22Rv1 (cell line): ENCODE measurements around the gene IQGAP2.
"Not testable (repeated sequence)": the region's sequence is repeated elsewhere in the genome, so short reads cannot be mapped to it uniquely, and the experiment has no call there.

Experiments
- ZFX ChIP-seq: fragments of 450-650 bp; IDR thresholded peaks from 2 replicates; pipeline ENCODE4 v1.6.1; 2017; ENCODE audit warnings: antibody characterized with exemption, borderline replicate concordance
- TF ChIP-seq, protein P1 (sequence below): fragments of 450-650 bp; IDR thresholded peaks from 2 replicates; pipeline ENCODE4 v1.5.1; 2017; ENCODE audit warnings: mild to moderate bottlenecking

DNA sequence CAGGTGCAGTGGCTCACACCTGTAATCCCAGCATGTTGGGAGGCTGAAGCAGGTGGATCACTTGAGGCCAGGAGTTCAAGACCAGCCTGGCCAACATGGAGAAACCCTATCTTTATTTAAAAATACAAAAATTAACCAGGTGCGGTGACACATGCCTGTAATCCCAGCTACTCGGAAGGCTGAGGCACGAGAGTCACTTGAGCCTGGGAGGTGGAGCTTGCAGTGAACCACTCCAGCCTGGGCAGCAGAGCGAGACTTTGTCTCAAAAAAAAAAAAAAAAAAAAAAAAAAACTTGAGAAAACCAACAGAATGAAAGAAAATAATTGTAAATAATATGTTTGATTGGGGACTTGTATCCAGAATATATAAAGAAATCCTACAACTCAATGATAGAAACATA, 277.7 kb downstream of the IQGAP2 start:
- TF ChIP-seq, protein P1, sequence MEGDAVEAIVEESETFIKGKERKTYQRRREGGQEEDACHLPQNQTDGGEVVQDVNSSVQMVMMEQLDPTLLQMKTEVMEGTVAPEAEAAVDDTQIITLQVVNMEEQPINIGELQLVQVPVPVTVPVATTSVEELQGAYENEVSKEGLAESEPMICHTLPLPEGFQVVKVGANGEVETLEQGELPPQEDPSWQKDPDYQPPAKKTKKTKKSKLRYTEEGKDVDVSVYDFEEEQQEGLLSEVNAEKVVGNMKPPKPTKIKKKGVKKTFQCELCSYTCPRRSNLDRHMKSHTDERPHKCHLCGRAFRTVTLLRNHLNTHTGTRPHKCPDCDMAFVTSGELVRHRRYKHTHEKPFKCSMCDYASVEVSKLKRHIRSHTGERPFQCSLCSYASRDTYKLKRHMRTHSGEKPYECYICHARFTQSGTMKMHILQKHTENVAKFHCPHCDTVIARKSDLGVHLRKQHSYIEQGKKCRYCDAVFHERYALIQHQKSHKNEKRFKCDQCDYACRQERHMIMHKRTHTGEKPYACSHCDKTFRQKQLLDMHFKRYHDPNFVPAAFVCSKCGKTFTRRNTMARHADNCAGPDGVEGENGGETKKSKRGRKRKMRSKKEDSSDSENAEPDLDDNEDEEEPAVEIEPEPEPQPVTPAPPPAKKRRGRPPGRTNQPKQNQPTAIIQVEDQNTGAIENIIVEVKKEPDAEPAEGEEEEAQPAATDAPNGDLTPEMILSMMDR: not testable (repeated sequence)
- not testable (repeated sequence) for TF ChIP-seq ZFX
